ENCODE data around the gene BCAS3. TPM values are rescaled to one million over a fixed set of nuclear protein-coding genes. Genes with fewer than 3 reads are reported as not detected.

Gene BCAS3
- total and polyA plus RNA-seq, 12 donors = 6.1 to 21.8 (median 17.2) TPM

- Histone ChIP-seq H3K27ac (no peak overlapping the region), H3K4me1 (no peaks in the 10 kb centered on the region), H3K36me3 (no peaks in the 10 kb centered on the region), H3K9me3 (no peaks in the 10 kb centered on the region), H3K27me3 (peaks cover 0 to 85% (median 73%) of the 10 kb centered on the region in 7 donors), H3K4me3 (no peak overlapping the region)
- intact Hi-C loops (cut with DNase I) = loop anchor here in 1 of 10 donors (10.0 kb wide), 1 partner anchor 61 kb away; no protein-coding TSS in a partner anchor
- no peak for ATAC-seq
- WGBS, 2 donors = 81 to 86% methylated on average over 10 of the region's 10 CpGs
- DNase-seq = no peak
- TF ChIP-seq CTCF (IDR thresholded peaks at IDR 0.05) = no peak
These were observed 746.5 kb downstream of the BCAS3 start for GRCh38 chr17:61423967-61424649.

- intact Hi-C loops (cut with DNase I) = loop anchor here in 2 of 10 donors (5.0 to 10.0 kb wide), 2 partner anchors 59 to 426 kb away; no protein-coding TSS in a partner anchor
- 45 to 47% methylated on average over 11 of the region's 11 CpGs for WGBS, 2 donors
These were observed 748.2 kb downstream of the BCAS3 start for GRCh38 chr17:61425682-61426481.

DNA sequence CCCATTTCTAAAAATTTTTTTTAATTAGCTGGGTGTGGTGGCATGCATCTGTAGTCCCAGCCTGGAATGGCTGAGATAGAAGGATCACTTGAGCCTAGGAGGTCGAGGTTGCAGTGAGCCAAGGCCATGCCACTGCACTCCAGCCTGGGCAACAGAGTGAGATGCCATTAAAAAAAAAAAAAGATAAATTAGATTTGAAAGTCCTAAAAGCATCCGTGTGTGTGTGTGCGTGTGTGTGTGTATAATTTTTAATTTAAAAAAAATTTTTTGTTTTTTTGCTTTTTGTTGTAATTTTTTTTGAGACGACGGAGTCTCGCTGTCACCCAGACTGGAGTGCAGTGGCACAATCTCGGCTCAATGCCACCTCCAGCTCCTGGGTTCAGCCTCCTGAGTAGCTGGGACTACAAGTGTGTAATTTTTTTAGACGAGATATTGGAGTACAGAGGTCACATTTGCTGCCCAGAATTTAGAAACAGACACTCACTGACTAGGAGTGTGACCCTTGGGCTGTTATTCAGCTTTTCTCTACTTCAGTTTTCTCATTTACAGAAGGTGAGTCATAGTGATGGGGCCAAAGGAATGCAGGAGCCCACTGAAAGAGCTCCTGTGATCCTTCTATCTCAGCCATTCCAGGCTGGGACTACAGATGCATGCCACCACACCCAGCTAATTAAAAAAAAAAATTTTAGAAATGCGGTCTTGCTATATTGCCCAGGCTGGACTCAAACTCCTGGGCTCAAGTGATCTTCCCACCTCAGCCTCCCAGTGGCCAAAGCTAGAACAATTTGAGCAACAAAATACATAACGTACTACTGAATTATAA is 749.0 kb downstream of the BCAS3 start:
- DNase-seq (no peak), ATAC-seq (no peak)
- no peaks in the 10 kb centered on the region for H3K9me3 ChIP-seq
- H3K36me3 ChIP-seq = no peaks in the 10 kb centered on the region
- TF ChIP-seq CTCF (IDR thresholded peaks at IDR 0.05) = no peak
- H3K4me1 ChIP-seq = no peaks in the 10 kb centered on the region
- peaks cover 0 to 68% (median 49%) of the 10 kb centered on the region in 7 donors for H3K27me3 ChIP-seq
- WGBS, 2 donors = 82 to 86% methylated on average over 10 of the region's 10 CpGs
- H3K27ac ChIP-seq = no peak overlapping the region
- intact Hi-C loops (cut with DNase I) = loop anchor here in 2 of 10 donors (5.0 to 10.0 kb wide), 2 partner anchors 58 to 426 kb away; no protein-coding TSS in a partner anchor
- no peak overlapping the region for H3K4me3 ChIP-seq

More at GRCh38 chr17:61425682-61426481, 748.2 kb downstream of the BCAS3 start:
- no peaks in the 10 kb centered on the region for H3K36me3 ChIP-seq
- no peak for TF ChIP-seq CTCF (IDR thresholded peaks at IDR 0.05)
- no peak overlapping the region for H3K4me3 ChIP-seq
- H3K27me3 ChIP-seq = peaks cover 0 to 76% (median 55%) of the 10 kb centered on the region in 7 donors
- H3K27ac ChIP-seq = no peak overlapping the region
- DNase-seq = no peak
- ATAC-seq = no peak
- H3K9me3 ChIP-seq = no peaks in the 10 kb centered on the region
- no peaks in the 10 kb centered on the region for H3K4me1 ChIP-seq

GRCh38 chr17:61427567-61427966 is 749.9 kb downstream of the BCAS3 start:
- Histone ChIP-seq H3K4me3 (no peak overlapping the region), H3K27me3 (peaks cover 0 to 59% (median 42%) of the 10 kb centered on the region in 7 donors), H3K4me1 (no peaks in the 10 kb centered on the region), H3K9me3 (no peaks in the 10 kb centered on the region), H3K27ac (no peak overlapping the region), H3K36me3 (no peaks in the 10 kb centered on the region)
- no peak for ATAC-seq
- intact Hi-C loops (cut with DNase I) = loop anchor here in 2 of 10 donors (5.0 to 10.0 kb wide), 2 partner anchors 57 to 425 kb away; no protein-coding TSS in a partner anchor
- no peak for DNase-seq
- no peak for TF ChIP-seq CTCF (IDR thresholded peaks at IDR 0.05)

Data from heart right ventricle (tissue), 16 donors.